Naive thymus-derived CD8-positive, alpha-beta T cell (primary cell): ENCODE data around the gene NEK4. TPM values are rescaled to one million over a fixed set of nuclear protein-coding genes. Genes with fewer than 3 reads are reported as not detected.

Experiments used
- ATAC-seq, 2 donors: fragments of 150-1000 bp; cut with Tn5 transposase in 1 of 2; sonication (Bioruptor Pico), chemical (Tn5 transposase) in 1 of 2; 1 replicate in 1 of 2; 2 replicates in 1 of 2; pipeline ENCODE4 v1.10.0; 2021; ENCODE audit warnings: mild to moderate bottlenecking in 2 of 2, moderate library complexity in 2 of 2
- POLR2A ChIA-PET: fragments of 350-600 bp; sonication (Branson Sonifier 250); formaldehyde crosslinking; loops from one replicate; lab custom pipeline; 2021; ENCODE audit warnings: antibody characterized with exemption; lab: Charles Lee
- DNase-seq, 10 donors: peaks; one replicate each; pipeline versions ENCODE4 v3.0.0 to v3.0.0-alpha.2; 2020 to 2022
- H3K27ac Mint-ChIP-seq, 10 donors: one replicate each; pipeline ENCODE4 v1.8.0; 2020 to 2022; ENCODE audit warnings: mild to moderate bottlenecking in 10 of 10, mixed read lengths in 10 of 10, moderate library complexity in 4 of 10, inconsistent platforms in 1 of 10
- H3K27me3 Mint-ChIP-seq, 5 donors: one replicate each; pipeline ENCODE4 v1.8.0; 2021 to 2022; ENCODE audit warnings: mixed read lengths in 5 of 5
- H3K36me3 Mint-ChIP-seq, 3 donors: one replicate each; pipeline ENCODE4 v1.8.0; 2020 to 2022; ENCODE audit warnings: mixed read lengths in 3 of 3, mild to moderate bottlenecking in 2 of 3, inconsistent platforms in 1 of 3
- H3K4me1 Mint-ChIP-seq, 4 donors: one replicate each; pipeline ENCODE4 v1.8.0; 2021 to 2022; ENCODE audit warnings: mixed read lengths in 4 of 4
- H3K4me3 Mint-ChIP-seq, 10 donors: one replicate each; pipeline ENCODE4 v1.8.0; 2020 to 2022; ENCODE audit warnings: mild to moderate bottlenecking in 10 of 10, mixed read lengths in 10 of 10, moderate library complexity in 6 of 10, inconsistent platforms in 1 of 10
- H3K9me3 Mint-ChIP-seq, 9 donors: one replicate each; pipeline ENCODE4 v1.8.0; 2020 to 2022; ENCODE audit warnings: mixed read lengths in 9 of 9, mild to moderate bottlenecking in 3 of 9, inconsistent platforms in 1 of 9, moderate library complexity in 1 of 9
- polyA plus RNA-seq, 3 donors: library from polyadenylated mRNA; unstranded; fragments of 300-500 nt; fragmentation: Illumina TruSeq; gene quantifications; one replicate each; pipeline ENCODE4 v1.2.3, GENCODE V29; 2021
- total RNA-seq, 8 experiments: library from RNA in 2 of 8; stranded (reverse) in 2 of 8; gene quantifications; one replicate each; pipeline ENCODE4 v1.2.3 and lab custom pipeline; 2021 to 2026

The NEK4 gene
- total RNA-seq (10 to 100 TPM; 24.4 to 25.3 TPM), polyA plus RNA-seq (10 to 100 TPM in 2 of 3 donors, 1 to 10 TPM in 1; 6.2 to 12.4 (median 10.3) TPM), total RNA-seq (lab: John Stamatoyannopoulos, UW) (33.0 to 51.8 (median 37.5) reads per million in 6 experiments)

GRCh38 chr3:52770496-52771333 lies at the start of gene NEK4:
NEK4 (minus strand) TSS chr3:52770940; CDS start chr3:52770746, 194 bp downstream.
- H3K27me3 Mint-ChIP-seq: no peaks in the 10 kb centered on the region
- H3K36me3 Mint-ChIP-seq: peaks cover 0 to 23% (median 0%) of the 10 kb centered on the region in 3 donors
- peaks cover 20 to 33% (median 24%) of the 10 kb centered on the region in 4 donors for H3K4me1 Mint-ChIP-seq
- ATAC-seq (peak; percentile 87 to 95), DNase-seq (peak; percentile 55 to 89 (median 74))
- H3K4me3 Mint-ChIP-seq: peak within 1 kb of the TSS; percentile 74 to 99 (median 98)
- POLR2A ChIA-PET: interaction anchor here (0.5 to 2.1 kb wide), 8 partner anchors 11 to 577 kb away, joined by 3 to 11 read pairs (median 4); partner anchors contain the start of genes DCP1A, GLT8D1 and SPCS1
- no peaks in the 10 kb centered on the region for H3K9me3 Mint-ChIP-seq
- peak within 1 kb of the TSS; percentile 89 to 98 (median 96) for H3K27ac Mint-ChIP-seq

- Mint-ChIP-seq H3K9me3 (no peaks in the 10 kb centered on the region), H3K4me3 (no peak overlapping the region), H3K4me1 (peaks cover 0 to under 1% (median 0%) of the 10 kb centered on the region in 4 donors), H3K27me3 (no peaks in the 10 kb centered on the region), H3K36me3 (peaks cover 0 to 1% (median 1%) of the 10 kb centered on the region in 3 donors), H3K27ac (no peak overlapping the region)
- no peak for ATAC-seq
- POLR2A ChIA-PET: no interaction called here
- DNase-seq: no peak
These were observed 49.2 kb upstream of the NEK4 start for GRCh38 chr3:52819936-52820335.

DNA sequence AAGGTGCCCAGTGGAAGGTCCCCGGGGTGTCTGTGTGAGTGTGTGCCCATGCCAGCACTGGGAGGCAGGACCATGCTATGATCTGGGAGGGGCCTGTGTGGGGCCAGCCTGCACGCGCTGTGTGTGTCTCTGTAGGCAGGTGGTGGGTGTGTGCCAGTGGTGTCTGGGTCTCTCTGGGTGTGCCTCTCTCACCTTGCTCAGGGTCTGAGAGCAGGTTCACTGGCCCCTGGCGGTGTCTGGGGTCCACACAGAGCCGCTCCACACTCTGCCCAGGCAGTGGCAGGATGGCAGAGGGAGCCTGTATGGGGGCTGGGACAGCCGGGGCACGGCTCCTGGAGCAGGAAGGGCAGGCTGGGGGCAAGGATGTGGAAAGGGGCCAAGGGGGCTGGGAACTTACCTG lies 47.1 kb upstream of the NEK4 start:
- ATAC-seq (no peak), DNase-seq (no peak)
- Mint-ChIP-seq H3K36me3 (no peaks in the 10 kb centered on the region), H3K9me3 (no peaks in the 10 kb centered on the region), H3K27me3 (no peaks in the 10 kb centered on the region), H3K4me3 (no peak overlapping the region), H3K27ac (peak overlapping the region in 1 of 10 donors; percentile 24), H3K4me1 (no peaks in the 10 kb centered on the region)
- POLR2A ChIA-PET: no interaction called here

DNA sequence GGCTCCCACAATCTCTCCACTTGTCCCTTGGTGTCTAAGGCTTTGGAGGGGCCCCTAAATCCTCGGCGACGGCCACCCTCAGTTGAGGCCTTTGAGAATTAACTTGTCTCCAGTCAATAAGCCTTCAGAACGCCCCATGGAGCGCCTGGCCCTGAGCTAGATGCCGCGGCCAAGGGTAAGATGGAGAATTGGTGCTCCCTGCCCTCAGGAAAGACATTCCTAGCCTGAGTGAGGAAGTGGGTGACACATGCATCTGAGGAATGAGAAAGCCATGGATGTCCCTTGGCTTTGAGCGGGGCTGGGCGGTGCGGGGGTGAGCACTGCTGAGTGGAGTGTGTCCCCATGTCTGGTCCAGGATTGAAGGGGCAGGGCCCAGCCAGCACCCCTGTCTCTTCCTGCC lies 46.5 kb upstream of the NEK4 start:
- no peak overlapping the region for H3K27ac Mint-ChIP-seq
- ATAC-seq: no peak

GRCh38 chr3:52816654-52817053 lies 45.9 kb upstream of the NEK4 start:
- H3K27me3 Mint-ChIP-seq: no peaks in the 10 kb centered on the region
- peak overlapping the region in 1 of 10 donors; percentile 65 for H3K27ac Mint-ChIP-seq
- H3K36me3 Mint-ChIP-seq: no peaks in the 10 kb centered on the region
- no peaks in the 10 kb centered on the region for H3K4me1 Mint-ChIP-seq
- ATAC-seq (no peak), DNase-seq (no peak)
- POLR2A ChIA-PET: no interaction called here
- H3K9me3 Mint-ChIP-seq: no peaks in the 10 kb centered on the region
- no peak overlapping the region for H3K4me3 Mint-ChIP-seq

More for the DNA sequence above, 46.5 kb upstream of the NEK4 start:
- Mint-ChIP-seq H3K4me3 (no peak overlapping the region), H3K4me1 (no peaks in the 10 kb centered on the region), H3K27me3 (no peaks in the 10 kb centered on the region), H3K36me3 (no peaks in the 10 kb centered on the region), H3K9me3 (no peaks in the 10 kb centered on the region)
- POLR2A ChIA-PET: no interaction called here
- DNase-seq: no peak

DNA sequence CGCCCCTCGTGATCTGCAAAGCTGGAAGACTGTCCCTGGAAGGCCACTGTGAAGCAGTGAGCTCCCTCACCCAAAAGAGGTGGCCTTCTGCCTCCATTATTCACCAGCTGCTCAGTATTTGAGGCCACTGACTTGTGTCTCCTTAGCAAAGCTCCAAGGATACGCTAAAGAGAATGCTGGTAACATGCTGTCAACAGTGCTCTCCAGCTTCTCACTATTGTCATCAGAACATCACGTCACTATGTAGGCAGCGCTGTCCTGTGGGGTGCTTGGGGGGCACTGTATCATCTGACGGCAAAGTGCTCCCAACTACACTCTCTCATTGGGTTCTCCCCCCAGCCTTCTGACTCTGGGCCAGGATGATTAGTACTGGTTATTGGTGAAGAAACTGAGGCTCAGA lies 45.5 kb upstream of the NEK4 start:
- no peak overlapping the region for H3K27ac Mint-ChIP-seq
- no peaks in the 10 kb centered on the region for H3K9me3 Mint-ChIP-seq
- no peak for DNase-seq
- no peaks in the 10 kb centered on the region for H3K36me3 Mint-ChIP-seq
- POLR2A ChIA-PET: no interaction called here
- H3K4me1 Mint-ChIP-seq: peaks cover 0 to 2% (median 0%) of the 10 kb centered on the region in 4 donors
- no peak for ATAC-seq
- no peaks in the 10 kb centered on the region for H3K27me3 Mint-ChIP-seq
- H3K4me3 Mint-ChIP-seq: no peak overlapping the region

DNA sequence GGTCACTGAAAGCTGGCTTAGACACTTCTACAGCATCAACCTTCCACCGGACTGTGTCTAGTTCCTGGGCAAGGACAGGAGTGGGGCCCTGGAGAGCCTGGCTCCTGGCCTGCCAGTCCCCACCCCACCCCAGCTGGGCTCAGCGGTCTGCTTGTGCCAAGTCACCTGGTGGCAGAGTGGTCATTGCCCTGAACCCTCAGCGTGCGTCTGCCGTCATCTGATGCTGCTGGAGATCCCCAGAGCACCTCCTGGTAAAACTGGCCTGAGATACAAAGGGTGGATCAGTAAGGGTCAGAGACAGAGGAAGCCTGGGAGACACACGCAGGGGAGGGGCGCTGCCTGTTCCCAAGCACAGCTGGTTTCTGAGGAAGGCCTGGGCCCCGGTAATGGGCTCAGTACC lies 43.1 kb upstream of the NEK4 start:
- POLR2A ChIA-PET: no interaction called here

GRCh38 chr3:52811452-52812011 lies 40.8 kb upstream of the NEK4 start:
- DNase-seq (no peak), ATAC-seq (no peak)
- POLR2A ChIA-PET: interaction anchor here (0.6 kb wide), 1 partner anchor 170 kb away, joined by 3 read pairs; no protein-coding TSS in a partner anchor
- Mint-ChIP-seq H3K9me3 (no peaks in the 10 kb centered on the region), H3K36me3 (no peaks in the 10 kb centered on the region), H3K4me1 (peaks cover 5 to 14% (median 8%) of the 10 kb centered on the region in 4 donors), H3K27me3 (no peaks in the 10 kb centered on the region), H3K27ac (no peak overlapping the region), H3K4me3 (no peak overlapping the region)

More for the DNA sequence above, 43.1 kb upstream of the NEK4 start:
- Mint-ChIP-seq H3K36me3 (no peaks in the 10 kb centered on the region), H3K27me3 (no peaks in the 10 kb centered on the region), H3K4me3 (no peak overlapping the region), H3K9me3 (no peaks in the 10 kb centered on the region), H3K27ac (peak overlapping the region in 1 of 10 donors; percentile 19), H3K4me1 (peaks cover 5 to 13% (median 8%) of the 10 kb centered on the region in 4 donors)
- no peak for ATAC-seq
- no peak for DNase-seq

GRCh38 chr3:52810923-52811322 lies 40.2 kb upstream of the NEK4 start:
- ATAC-seq (no peak), DNase-seq (no peak)
- POLR2A ChIA-PET: interaction anchor here (0.6 kb wide), 1 partner anchor 169 kb away, joined by 3 read pairs; no protein-coding TSS in a partner anchor
- no peak overlapping the region for H3K4me3 Mint-ChIP-seq
- no peaks in the 10 kb centered on the region for H3K27me3 Mint-ChIP-seq
- H3K4me1 Mint-ChIP-seq: peaks cover 5 to 14% (median 8%) of the 10 kb centered on the region in 4 donors
- no peaks in the 10 kb centered on the region for H3K36me3 Mint-ChIP-seq
- no peak overlapping the region for H3K27ac Mint-ChIP-seq
- H3K9me3 Mint-ChIP-seq: no peaks in the 10 kb centered on the region

DNA sequence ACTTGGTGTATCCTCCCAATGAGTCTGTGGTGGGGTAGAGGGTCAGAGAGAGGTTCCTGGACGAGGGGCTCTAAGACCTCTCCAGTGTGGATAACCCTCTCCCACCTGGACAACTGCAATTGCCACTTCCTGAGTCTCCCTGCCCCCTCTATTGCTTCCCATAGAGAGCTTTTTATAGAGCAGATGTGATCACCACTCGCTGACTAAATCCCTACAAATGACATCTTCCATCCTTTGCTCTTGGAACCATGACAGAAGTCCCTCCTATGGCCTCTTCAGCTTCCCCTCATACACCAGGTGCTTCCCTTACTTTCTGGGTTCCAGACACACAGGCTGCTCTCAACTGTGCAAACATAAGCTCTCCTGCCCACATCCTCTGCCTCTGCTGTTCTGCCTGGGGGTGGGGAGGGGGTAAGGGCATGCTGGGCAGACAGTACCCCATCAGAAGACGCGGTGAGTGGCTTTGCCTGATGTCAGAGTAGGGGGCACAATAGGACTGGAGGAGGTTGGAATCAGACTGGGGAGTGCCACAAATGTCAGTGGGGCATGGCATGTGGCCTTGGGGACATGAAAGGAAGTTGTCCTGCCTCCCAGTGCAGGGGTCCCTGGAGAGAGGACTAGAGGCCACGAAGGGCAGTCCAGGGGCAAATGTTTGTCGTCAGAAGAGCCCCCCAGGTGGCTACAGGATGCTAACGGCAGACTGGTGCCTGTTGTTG lies 39.1 kb upstream of the NEK4 start:
- peaks cover 5 to 14% (median 8%) of the 10 kb centered on the region in 4 donors for H3K4me1 Mint-ChIP-seq
- POLR2A ChIA-PET: no interaction called here
- H3K27ac Mint-ChIP-seq: peak overlapping the region in 1 of 10 donors; percentile 33
- ATAC-seq (peak in 1 of 2 donors; percentile 40), DNase-seq (no peak)
- no peak overlapping the region for H3K4me3 Mint-ChIP-seq
- H3K27me3 Mint-ChIP-seq: no peaks in the 10 kb centered on the region
- H3K36me3 Mint-ChIP-seq: no peaks in the 10 kb centered on the region
- H3K9me3 Mint-ChIP-seq: no peaks in the 10 kb centered on the region

DNA sequence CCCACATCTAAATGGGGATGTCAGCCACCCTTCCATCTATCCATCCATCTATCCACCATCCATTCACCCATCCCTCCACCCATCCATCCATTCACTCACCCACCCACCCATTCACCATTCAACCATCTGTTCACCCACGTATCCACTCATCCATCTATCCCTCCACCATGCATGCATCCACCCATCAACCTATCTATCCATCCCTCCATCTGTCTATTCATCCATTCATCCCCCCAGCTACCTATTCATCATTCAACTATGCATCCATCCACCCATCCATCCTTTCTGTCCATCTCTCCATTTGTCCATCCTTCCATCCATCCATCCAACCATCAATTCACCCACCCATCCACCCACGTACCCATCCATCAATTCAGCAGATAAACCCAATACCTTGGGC lies 38.4 kb upstream of the NEK4 start:
- Mint-ChIP-seq H3K27ac (peak overlapping the region in 1 of 10 donors; percentile 42), H3K4me1 (peaks cover 5 to 14% (median 8%) of the 10 kb centered on the region in 4 donors), H3K36me3 (no peaks in the 10 kb centered on the region), H3K27me3 (peaks cover 0 to 1% (median 0%) of the 10 kb centered on the region in 5 donors), H3K4me3 (no peak overlapping the region), H3K9me3 (no peaks in the 10 kb centered on the region)
- POLR2A ChIA-PET: no interaction called here
- ATAC-seq: no peak
- DNase-seq: no peak

DNA sequence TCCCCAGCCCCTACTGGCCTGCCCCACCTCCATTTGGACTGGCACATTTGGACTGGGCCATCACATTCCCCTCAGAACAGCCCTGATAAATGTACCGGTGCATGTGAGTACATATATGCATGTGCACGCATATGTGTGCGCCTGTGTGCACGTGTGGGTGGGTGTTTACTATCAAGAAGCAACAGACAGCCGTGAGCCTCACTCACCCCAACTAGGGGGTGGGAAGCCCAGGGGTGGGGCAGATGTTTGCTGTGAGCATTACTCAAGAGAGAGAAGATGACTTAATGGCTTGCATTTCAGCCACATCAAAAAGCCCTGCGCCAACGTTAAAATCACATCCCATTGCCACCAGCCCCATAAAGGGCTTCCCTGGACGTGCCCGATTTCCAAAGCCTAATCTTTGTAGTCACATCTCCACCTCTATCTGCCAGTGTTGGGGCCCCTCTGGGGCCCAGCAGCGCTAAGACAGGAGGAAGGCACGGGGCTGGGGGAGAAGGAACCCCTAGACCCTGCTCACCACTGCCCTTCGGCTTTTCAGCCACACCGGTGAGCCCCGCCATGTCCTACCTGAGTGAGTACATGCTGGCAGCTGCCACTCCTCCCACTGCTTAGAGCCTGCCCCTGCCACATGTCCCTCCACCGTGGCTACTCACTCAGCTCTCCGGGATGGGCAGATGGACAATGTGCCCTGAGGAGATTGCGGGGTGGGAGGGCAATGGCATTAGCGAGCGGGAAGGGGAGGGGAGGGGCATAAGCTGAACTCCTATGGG lies 34.7 kb upstream of the NEK4 start:
- ATAC-seq (no peak), DNase-seq (no peak)
- H3K36me3 Mint-ChIP-seq: no peaks in the 10 kb centered on the region
- peak overlapping the region in 1 of 10 donors; percentile 66 for H3K27ac Mint-ChIP-seq
- POLR2A ChIA-PET: no interaction called here
- H3K9me3 Mint-ChIP-seq: no peaks in the 10 kb centered on the region
- no peak overlapping the region for H3K4me3 Mint-ChIP-seq
- H3K27me3 Mint-ChIP-seq: peaks cover 0 to 5% (median 0%) of the 10 kb centered on the region in 5 donors
- peaks cover 5 to 14% (median 7%) of the 10 kb centered on the region in 4 donors for H3K4me1 Mint-ChIP-seq
